GM18873 (cell line): ENCODE results near the gene B4GALNT2.
"Not testable (repeated sequence)": the region's sequence is repeated elsewhere in the genome, so short reads cannot be mapped to it uniquely, and the experiment has no call there.

Experiments used
- ATAC-seq: cut with Tn5 transposase; IDR thresholded peaks from one replicate; pipeline ENCODE4 v1.9.1; 2021; ENCODE audit warnings: mild to moderate bottlenecking, moderate library complexity, moderate number of reproducible peaks; ENCODE audit not compliant: unreplicated experiment, low FRiP score

B4GALNT2 gene

GRCh38 chr17:49132699-49133364 is at the start of gene B4GALNT2:
TSS of gene B4GALNT2 (plus strand) at chr17:49132769. CDS start at chr17:49132793, 24 bp downstream.
- no peak for ATAC-seq

- not testable (repeated sequence) for ATAC-seq
These were observed 47.5 kb upstream of the B4GALNT2 start for GRCh38 chr17:49085046-49085445.

- ATAC-seq, result no peak
These were observed 46.8 kb upstream of the B4GALNT2 start for GRCh38 chr17:49085565-49086315.

- no peak for ATAC-seq
These were observed 46.3 kb upstream of the B4GALNT2 start for GRCh38 chr17:49086316-49086605.

- no peak for ATAC-seq
These were observed 45.9 kb upstream of the B4GALNT2 start for GRCh38 chr17:49086649-49087048.

GRCh38 chr17:49089094-49089493 is 43.5 kb upstream of the B4GALNT2 start:
- ATAC-seq, result no peak

- no peak for ATAC-seq
These were observed 41.5 kb upstream of the B4GALNT2 start for GRCh38 chr17:49090878-49091594.

GRCh38 chr17:49093131-49093530 is 39.4 kb upstream of the B4GALNT2 start:
- no peak for ATAC-seq

GRCh38 chr17:49100601-49101000 is 32.0 kb upstream of the B4GALNT2 start:
- no peak for ATAC-seq

- no peak for ATAC-seq
These were observed 31.5 kb upstream of the B4GALNT2 start for GRCh38 chr17:49101054-49101534.

- not testable (repeated sequence) for ATAC-seq
These were observed 29.2 kb upstream of the B4GALNT2 start for GRCh38 chr17:49103360-49103759.

GRCh38 chr17:49104511-49105074 is 28.0 kb upstream of the B4GALNT2 start:
- no peak for ATAC-seq

- no peak for ATAC-seq
These were observed 26.0 kb upstream of the B4GALNT2 start for GRCh38 chr17:49106321-49107210.

GRCh38 chr17:49107211-49107557 is 25.4 kb upstream of the B4GALNT2 start:
- ATAC-seq, result no peak

- no peak for ATAC-seq
These were observed 24.3 kb upstream of the B4GALNT2 start for GRCh38 chr17:49108318-49108717.

GRCh38 chr17:49110509-49110908 is 22.1 kb upstream of the B4GALNT2 start:
- no peak for ATAC-seq

GRCh38 chr17:49111934-49112333 is 20.6 kb upstream of the B4GALNT2 start:
- ATAC-seq, result no peak

- ATAC-seq, result no peak
These were observed 19.6 kb upstream of the B4GALNT2 start for GRCh38 chr17:49112936-49113335.

GRCh38 chr17:49114703-49115102 is 17.9 kb upstream of the B4GALNT2 start:
- ATAC-seq, result no peak

GRCh38 chr17:49117587-49118230 is 14.9 kb upstream of the B4GALNT2 start:
- no peak for ATAC-seq
